Liver (tissue), 9 donors: ENCODE measurements around the gene DMRTB1. TPM values are rescaled to one million over a fixed set of nuclear protein-coding genes. Genes with fewer than 3 reads are reported as not detected.

ENCODE experiments used
- DNase-seq: peaks from one replicate; pipeline ENCODE4 v3.0.0-alpha.2; 2017; ENCODE audit warnings: low spot score
- H3K27ac ChIP-seq, 2 donors: one replicate each; pipeline ENCODE4 v1.7.0; 2013; ENCODE audit warnings: inconsistent platforms in 2 of 2, low read length in 2 of 2, control low read depth in 1 of 2, low read depth in 1 of 2, mild to moderate bottlenecking in 1 of 2
- H3K27me3 ChIP-seq, 4 donors: one replicate each; pipeline versions ENCODE4 v1.6.1 to v1.7.0; 2013; ENCODE audit warnings: low read length in 3 of 4, inconsistent platforms in 1 of 4, mild to moderate bottlenecking in 1 of 4, moderate library complexity in 1 of 4; ENCODE audit not compliant: control insufficient read depth in 4 of 4, insufficient read depth in 4 of 4
- H3K36me3 ChIP-seq, 4 donors: one replicate each; pipeline versions ENCODE4 v1.6.1 to v1.7.0; 2013; ENCODE audit warnings: low read length in 3 of 4, mild to moderate bottlenecking in 3 of 4, low read depth in 1 of 4, moderate library complexity in 1 of 4; ENCODE audit not compliant: control insufficient read depth in 4 of 4, insufficient read depth in 3 of 4
- H3K4me1 ChIP-seq, 4 donors: one replicate each; pipeline versions ENCODE4 v1.6.1 to v1.7.0; 2013; ENCODE audit warnings: low read length in 3 of 4, mild to moderate bottlenecking in 3 of 4, moderate library complexity in 1 of 4; ENCODE audit not compliant: control insufficient read depth in 4 of 4, insufficient read depth in 4 of 4
- H3K4me3 ChIP-seq, 3 donors: one replicate each; pipeline versions ENCODE4 v1.6.1 to v1.7.0; 2013; ENCODE audit warnings: low read length in 3 of 3, control low read depth in 1 of 3, low read depth in 1 of 3, mild to moderate bottlenecking in 1 of 3
- H3K9ac ChIP-seq, 2 donors: one replicate each; pipeline ENCODE4 v1.7.0; 2013; ENCODE audit warnings: low read length in 2 of 2, mild to moderate bottlenecking in 2 of 2, moderate library complexity in 2 of 2, control low read depth in 1 of 2, low read depth in 1 of 2
- H3K9me3 ChIP-seq, 4 donors: one replicate each; pipeline versions ENCODE4 v1.6.1 to v1.7.0; 2013; ENCODE audit warnings: low read length in 3 of 4; ENCODE audit not compliant: control insufficient read depth in 4 of 4
- EGR1 ChIP-seq, 2 donors: IDR thresholded peaks; 2 replicates each; pipeline ENCODE4 v1.6.1; 2016 to 2018; ENCODE audit warnings: antibody characterized with exemption in 2 of 2, low read depth in 2 of 2
- FOXA1 ChIP-seq: IDR thresholded peaks from 2 replicates; pipeline ENCODE4 v1.6.1; 2016; ENCODE audit warnings: antibody characterized with exemption
- FOXA2 ChIP-seq: IDR thresholded peaks from 2 replicates; pipeline ENCODE4 v1.6.1; 2016; ENCODE audit warnings: antibody characterized with exemption
- GABPA ChIP-seq, 2 donors: IDR thresholded peaks in 1 of 2; conservative IDR thresholded peaks in 1 of 2; 2 replicates each; pipeline ENCODE4 v1.6.1; 2016; ENCODE audit warnings: antibody characterized with exemption in 2 of 2, mild to moderate bottlenecking in 1 of 2, moderate library complexity in 1 of 2
- HNF4A ChIP-seq, 2 donors: conservative IDR thresholded peaks; 2 replicates each; pipeline ENCODE4 v1.6.1; 2016; ENCODE audit warnings: antibody characterized with exemption in 2 of 2, mild to moderate bottlenecking in 2 of 2
- HNF4G ChIP-seq: IDR thresholded peaks from 2 replicates; pipeline ENCODE4 v1.6.1; 2016; ENCODE audit warnings: antibody characterized with exemption
- JUND ChIP-seq, 2 donors: IDR thresholded peaks; 2 replicates each; pipeline ENCODE4 v1.6.1; 2016; ENCODE audit warnings: antibody characterized with exemption in 2 of 2
- NR2F2 ChIP-seq: IDR thresholded peaks from 2 replicates; pipeline ENCODE4 v1.6.1; 2016; ENCODE audit warnings: antibody characterized with exemption
- RAD21 ChIP-seq, 2 donors: IDR thresholded peaks; 2 replicates each; pipeline ENCODE4 v1.6.1; 2016; ENCODE audit warnings: antibody characterized with exemption in 2 of 2, mild to moderate bottlenecking in 2 of 2
- RXRA ChIP-seq, 2 donors: IDR thresholded peaks; 2 replicates each; pipeline ENCODE4 v1.6.1; 2017 to 2018; ENCODE audit warnings: antibody characterized with exemption in 2 of 2, mild to moderate bottlenecking in 1 of 2
- SP1 ChIP-seq: IDR thresholded peaks from 2 replicates; pipeline ENCODE4 v1.6.1; 2018; ENCODE audit warnings: antibody characterized with exemption, mild to moderate bottlenecking
- TAF1 ChIP-seq: conservative IDR thresholded peaks from 2 replicates; pipeline ENCODE4 v1.6.1; 2016; ENCODE audit warnings: antibody characterized with exemption, mild to moderate bottlenecking
- YY1 ChIP-seq: IDR thresholded peaks from 2 replicates; pipeline ENCODE4 v1.6.1; 2016; ENCODE audit warnings: antibody characterized with exemption, mild to moderate bottlenecking
- WGBS: extraction: QIAGEN DNeasy Blood & Tissue Kit; methylation state at CpG from one replicate; pipeline ENCODE4 v1.1.7; 2013; 5-methylcytosine and 5-hydroxymethylcytosine counted together
- polyA plus RNA-seq, 2 donors: library from polyadenylated mRNA; stranded (reverse) in 1 of 2; unstranded in 1 of 2; fragments of 200-250 nt in 1 of 2; fragments of >200 nt in 1 of 2; fragmentation: Nextera tagmentation in 1 of 2; extraction: Ambion mirVana in 1 of 2; gene quantifications; one replicate each; pipeline versions ENCODE4 v1.2.1 to v1.2.3, GENCODE V29; 2013 to 2015
- total RNA-seq, 2 donors: library from RNA; depleted of rRNA; stranded (reverse); fragments of >200 nt; gene quantifications; one replicate each; pipeline ENCODE4 v1.2.3, GENCODE V29; 2014
- TF ChIP-seq, protein P1 (sequence below): fragments of 150-350 bp; IDR thresholded peaks from 2 replicates; pipeline ENCODE4 v1.5.1; 2017; ENCODE audit warnings: improper control_type of control experiment, low read depth, low read length; ENCODE audit not compliant: missing input control
- TF ChIP-seq, protein P2 (sequence below): IDR thresholded peaks from 2 replicates; pipeline ENCODE4 v1.6.1; 2016; ENCODE audit warnings: antibody characterized with exemption
- TF ChIP-seq, protein P3 (sequence below): IDR thresholded peaks from 2 replicates; pipeline ENCODE4 v1.6.1; 2016; ENCODE audit warnings: antibody characterized with exemption
- TF ChIP-seq, protein P4 (sequence below): IDR thresholded peaks from 2 replicates; pipeline ENCODE4 v1.6.1; 2016; ENCODE audit warnings: antibody characterized with exemption
- TF ChIP-seq, protein P5 (sequence below): IDR thresholded peaks from 2 replicates; pipeline ENCODE4 v1.6.1; 2016; ENCODE audit warnings: antibody characterized with exemption, mild to moderate bottlenecking
- donor health status: healthy.
- donor health status: healthy.
- donor health status: healthy.
- donor health status: healthy.
- donor health status: healthy.

Gene DMRTB1
- total and polyA plus RNA-seq, 4 donors, result not detected

DNA sequence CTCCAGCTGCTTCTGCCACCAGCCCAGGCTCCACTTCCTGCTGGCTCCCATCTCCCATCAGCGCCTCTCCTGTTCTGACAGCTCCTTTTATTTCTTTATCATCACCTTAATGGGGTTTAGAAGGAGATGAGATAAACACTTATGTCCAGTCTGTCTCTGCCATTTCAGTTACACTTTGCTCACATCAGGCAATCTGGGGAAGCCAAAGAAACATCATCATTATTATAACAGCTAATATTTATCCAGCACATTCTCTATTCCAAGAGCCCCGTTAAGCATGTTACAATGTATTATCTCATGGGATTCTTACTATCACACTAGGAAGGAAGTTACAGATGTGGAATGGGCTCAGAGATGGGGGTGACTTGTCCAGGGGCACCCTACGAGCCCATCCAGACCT lies 31.2 kb downstream of the DMRTB1 start (continued):
- TF ChIP-seq, protein P1, sequence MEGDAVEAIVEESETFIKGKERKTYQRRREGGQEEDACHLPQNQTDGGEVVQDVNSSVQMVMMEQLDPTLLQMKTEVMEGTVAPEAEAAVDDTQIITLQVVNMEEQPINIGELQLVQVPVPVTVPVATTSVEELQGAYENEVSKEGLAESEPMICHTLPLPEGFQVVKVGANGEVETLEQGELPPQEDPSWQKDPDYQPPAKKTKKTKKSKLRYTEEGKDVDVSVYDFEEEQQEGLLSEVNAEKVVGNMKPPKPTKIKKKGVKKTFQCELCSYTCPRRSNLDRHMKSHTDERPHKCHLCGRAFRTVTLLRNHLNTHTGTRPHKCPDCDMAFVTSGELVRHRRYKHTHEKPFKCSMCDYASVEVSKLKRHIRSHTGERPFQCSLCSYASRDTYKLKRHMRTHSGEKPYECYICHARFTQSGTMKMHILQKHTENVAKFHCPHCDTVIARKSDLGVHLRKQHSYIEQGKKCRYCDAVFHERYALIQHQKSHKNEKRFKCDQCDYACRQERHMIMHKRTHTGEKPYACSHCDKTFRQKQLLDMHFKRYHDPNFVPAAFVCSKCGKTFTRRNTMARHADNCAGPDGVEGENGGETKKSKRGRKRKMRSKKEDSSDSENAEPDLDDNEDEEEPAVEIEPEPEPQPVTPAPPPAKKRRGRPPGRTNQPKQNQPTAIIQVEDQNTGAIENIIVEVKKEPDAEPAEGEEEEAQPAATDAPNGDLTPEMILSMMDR, result no peak
- TF ChIP-seq SP1 (no peak), NR2F2 (no peak), RXRA (IDR thresholded peaks at IDR 0.05) (no peak), YY1 (no peak), FOXA1 (no peak), HNF4A (conservative IDR thresholded peaks at IDR 0.05) (no peak), JUND (IDR thresholded peaks at IDR 0.05) (no peak), GABPA (IDR thresholded peaks at IDR 0.05 in 1 of 2, conservative IDR thresholded peaks at IDR 0.05 in 1 of 2) (no peak)

DNA sequence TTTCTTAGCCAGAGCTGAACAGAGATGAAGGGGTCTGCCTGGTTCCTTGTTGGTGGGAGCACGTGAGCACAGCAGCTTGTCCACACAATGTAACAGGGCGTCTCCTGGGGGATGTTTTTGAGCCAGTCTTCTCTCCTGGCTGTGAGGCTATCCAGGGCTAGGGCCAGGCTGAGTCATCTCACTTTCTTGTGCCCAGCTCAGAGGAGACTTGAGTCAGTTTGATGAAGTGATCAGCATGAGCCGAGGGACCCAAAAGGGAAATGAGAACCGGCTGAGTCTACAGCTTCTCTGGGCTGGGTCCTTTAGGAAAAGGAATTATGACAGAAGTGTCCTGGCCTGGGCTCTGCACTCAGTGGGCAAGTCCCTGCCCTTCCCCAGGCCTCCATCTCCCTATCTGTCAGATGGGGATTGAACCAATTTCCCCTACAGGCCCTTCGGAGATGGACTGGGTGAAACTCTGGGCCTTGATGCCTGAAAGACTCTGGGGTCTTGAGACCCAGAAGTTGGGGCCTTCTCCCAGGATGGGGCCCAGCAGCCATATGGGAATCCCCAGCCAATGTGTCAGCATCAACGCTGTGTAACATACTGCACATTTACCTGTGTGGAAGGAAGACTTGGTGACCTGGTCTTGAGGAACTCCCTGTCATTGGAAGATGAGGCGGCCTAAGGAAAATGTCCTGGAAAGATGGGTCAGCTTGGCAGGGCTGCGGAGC lies 36.6 kb downstream of the DMRTB1 start:
- no peaks in the 10 kb centered on the region for H3K9me3 ChIP-seq
- no peaks in the 10 kb centered on the region for H3K27me3 ChIP-seq
- H3K4me3 ChIP-seq, result no peak overlapping the region
- no peaks in the 10 kb centered on the region for H3K4me1 ChIP-seq
- H3K36me3 ChIP-seq, result no peaks in the 10 kb centered on the region
- H3K9ac ChIP-seq, result no peak overlapping the region
- no peak for DNase-seq
- TF ChIP-seq, protein P2, sequence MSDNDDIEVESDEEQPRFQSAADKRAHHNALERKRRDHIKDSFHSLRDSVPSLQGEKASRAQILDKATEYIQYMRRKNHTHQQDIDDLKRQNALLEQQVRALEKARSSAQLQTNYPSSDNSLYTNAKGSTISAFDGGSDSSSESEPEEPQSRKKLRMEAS, result no peak
- WGBS, result 94% methylated on average over 8 of the region's 8 CpGs
- no peak overlapping the region for H3K27ac ChIP-seq

DNA sequence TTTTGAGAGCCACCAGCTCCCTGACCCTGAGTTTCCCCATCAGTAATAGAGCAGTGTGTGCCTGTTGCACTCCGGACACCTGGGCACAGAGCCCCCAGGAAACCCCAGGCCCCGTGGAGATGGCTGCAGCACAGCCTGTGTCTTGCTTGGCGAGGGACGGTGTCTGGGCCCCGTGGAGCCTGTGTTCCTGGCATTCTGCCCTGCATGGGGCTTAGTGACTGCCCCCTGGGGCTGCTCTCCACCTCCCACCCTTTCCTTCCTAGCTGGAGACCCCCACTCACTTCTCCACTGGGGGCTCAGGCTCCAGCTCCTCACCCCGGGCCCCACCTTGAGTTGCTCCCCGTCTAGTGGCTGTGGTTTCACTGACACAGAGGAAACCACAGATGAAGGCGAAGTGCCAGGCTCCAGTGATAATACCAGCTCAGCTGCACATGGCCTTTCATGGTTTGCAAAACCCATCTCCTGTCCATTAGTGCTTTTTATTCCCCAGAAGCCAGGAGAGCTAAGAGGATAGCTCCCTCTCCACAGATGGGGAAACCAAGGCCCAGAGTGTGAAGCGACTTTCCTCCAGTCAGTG lies 39.4 kb downstream of the DMRTB1 start:
- no peak overlapping the region for H3K4me3 ChIP-seq
- no peaks in the 10 kb centered on the region for H3K4me1 ChIP-seq
- no peak overlapping the region for H3K27ac ChIP-seq
- DNase-seq, result no peak
- no peak for TF ChIP-seq TAF1
- TF ChIP-seq, protein P2, result no peak
- TF ChIP-seq RXRA (IDR thresholded peaks at IDR 0.05), result no peak
- TF ChIP-seq EGR1 (IDR thresholded peaks at IDR 0.05; ENCODE audit: low read depth in 2 of 2), result no peak
- no peak for TF ChIP-seq SP1
- no peak for TF ChIP-seq HNF4A (conservative IDR thresholded peaks at IDR 0.05)
- TF ChIP-seq, protein P3, sequence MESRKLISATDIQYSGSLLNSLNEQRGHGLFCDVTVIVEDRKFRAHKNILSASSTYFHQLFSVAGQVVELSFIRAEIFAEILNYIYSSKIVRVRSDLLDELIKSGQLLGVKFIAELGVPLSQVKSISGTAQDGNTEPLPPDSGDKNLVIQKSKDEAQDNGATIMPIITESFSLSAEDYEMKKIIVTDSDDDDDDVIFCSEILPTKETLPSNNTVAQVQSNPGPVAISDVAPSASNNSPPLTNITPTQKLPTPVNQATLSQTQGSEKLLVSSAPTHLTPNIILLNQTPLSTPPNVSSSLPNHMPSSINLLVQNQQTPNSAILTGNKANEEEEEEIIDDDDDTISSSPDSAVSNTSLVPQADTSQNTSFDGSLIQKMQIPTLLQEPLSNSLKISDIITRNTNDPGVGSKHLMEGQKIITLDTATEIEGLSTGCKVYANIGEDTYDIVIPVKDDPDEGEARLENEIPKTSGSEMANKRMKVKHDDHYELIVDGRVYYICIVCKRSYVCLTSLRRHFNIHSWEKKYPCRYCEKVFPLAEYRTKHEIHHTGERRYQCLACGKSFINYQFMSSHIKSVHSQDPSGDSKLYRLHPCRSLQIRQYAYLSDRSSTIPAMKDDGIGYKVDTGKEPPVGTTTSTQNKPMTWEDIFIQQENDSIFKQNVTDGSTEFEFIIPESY, result no peak
- TF ChIP-seq FOXA1, result no peak
- TF ChIP-seq JUND (IDR thresholded peaks at IDR 0.05), result no peak
- TF ChIP-seq, protein P4, sequence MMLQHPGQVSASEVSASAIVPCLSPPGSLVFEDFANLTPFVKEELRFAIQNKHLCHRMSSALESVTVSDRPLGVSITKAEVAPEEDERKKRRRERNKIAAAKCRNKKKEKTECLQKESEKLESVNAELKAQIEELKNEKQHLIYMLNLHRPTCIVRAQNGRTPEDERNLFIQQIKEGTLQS, result no peak
- no peak for TF ChIP-seq YY1
- TF ChIP-seq FOXA2, result no peak
- no peak for TF ChIP-seq HNF4G
- TF ChIP-seq, protein P5, sequence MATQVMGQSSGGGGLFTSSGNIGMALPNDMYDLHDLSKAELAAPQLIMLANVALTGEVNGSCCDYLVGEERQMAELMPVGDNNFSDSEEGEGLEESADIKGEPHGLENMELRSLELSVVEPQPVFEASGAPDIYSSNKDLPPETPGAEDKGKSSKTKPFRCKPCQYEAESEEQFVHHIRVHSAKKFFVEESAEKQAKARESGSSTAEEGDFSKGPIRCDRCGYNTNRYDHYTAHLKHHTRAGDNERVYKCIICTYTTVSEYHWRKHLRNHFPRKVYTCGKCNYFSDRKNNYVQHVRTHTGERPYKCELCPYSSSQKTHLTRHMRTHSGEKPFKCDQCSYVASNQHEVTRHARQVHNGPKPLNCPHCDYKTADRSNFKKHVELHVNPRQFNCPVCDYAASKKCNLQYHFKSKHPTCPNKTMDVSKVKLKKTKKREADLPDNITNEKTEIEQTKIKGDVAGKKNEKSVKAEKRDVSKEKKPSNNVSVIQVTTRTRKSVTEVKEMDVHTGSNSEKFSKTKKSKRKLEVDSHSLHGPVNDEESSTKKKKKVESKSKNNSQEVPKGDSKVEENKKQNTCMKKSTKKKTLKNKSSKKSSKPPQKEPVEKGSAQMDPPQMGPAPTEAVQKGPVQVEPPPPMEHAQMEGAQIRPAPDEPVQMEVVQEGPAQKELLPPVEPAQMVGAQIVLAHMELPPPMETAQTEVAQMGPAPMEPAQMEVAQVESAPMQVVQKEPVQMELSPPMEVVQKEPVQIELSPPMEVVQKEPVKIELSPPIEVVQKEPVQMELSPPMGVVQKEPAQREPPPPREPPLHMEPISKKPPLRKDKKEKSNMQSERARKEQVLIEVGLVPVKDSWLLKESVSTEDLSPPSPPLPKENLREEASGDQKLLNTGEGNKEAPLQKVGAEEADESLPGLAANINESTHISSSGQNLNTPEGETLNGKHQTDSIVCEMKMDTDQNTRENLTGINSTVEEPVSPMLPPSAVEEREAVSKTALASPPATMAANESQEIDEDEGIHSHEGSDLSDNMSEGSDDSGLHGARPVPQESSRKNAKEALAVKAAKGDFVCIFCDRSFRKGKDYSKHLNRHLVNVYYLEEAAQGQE, result no peak
- TF ChIP-seq, protein P1, result no peak
- no peak for TF ChIP-seq GABPA (IDR thresholded peaks at IDR 0.05 in 1 of 2, conservative IDR thresholded peaks at IDR 0.05 in 1 of 2)
- no peak for TF ChIP-seq NR2F2
- TF ChIP-seq RAD21 (IDR thresholded peaks at IDR 0.05), result no peak
- 63% methylated on average over 9 of the region's 9 CpGs for WGBS
- no peak overlapping the region for H3K9ac ChIP-seq
- H3K9me3 ChIP-seq, result no peaks in the 10 kb centered on the region
- H3K36me3 ChIP-seq, result no peaks in the 10 kb centered on the region
- H3K27me3 ChIP-seq, result no peaks in the 10 kb centered on the region
